Activated naive CD4-positive, alpha-beta T cell treated with anti-CD3 and anti-CD28 coated beads, Interleukin-2, amount 50 U/mL, for 72 hours (primary cell): ENCODE data around the gene IGFBP7. TPM values are rescaled to one million over a fixed set of nuclear protein-coding genes. Genes with fewer than 3 reads are reported as not detected.

Experiments
- ATAC-seq, 2 donors: fragments of 150-1000 bp; cut with Tn5 transposase; 2 replicates each; pipeline ENCODE4 v1.10.0; 2021; ENCODE audit warnings: mild to moderate bottlenecking in 2 of 2, moderate library complexity in 2 of 2
- DNase-seq, 2 donors: peaks; one replicate each; pipeline ENCODE4 v3.0.0; 2021 to 2022; ENCODE audit warnings: low spot score in 2 of 2
- H3K27ac Mint-ChIP-seq, 2 donors: one replicate each; pipeline ENCODE4 v1.8.0; 2022; ENCODE audit warnings: mild to moderate bottlenecking in 2 of 2, mixed read lengths in 2 of 2
- H3K36me3 Mint-ChIP-seq, 2 donors: one replicate each; pipeline ENCODE4 v1.8.0; 2022; ENCODE audit warnings: mixed read lengths in 2 of 2
- H3K9me3 Mint-ChIP-seq, 2 donors: one replicate each; pipeline ENCODE4 v1.8.0; 2022; ENCODE audit warnings: mixed read lengths in 2 of 2
- total RNA-seq, 2 donors: library from RNA; stranded (reverse); gene quantifications; one replicate each; pipeline ENCODE4 v1.2.3, GENCODE V29; 2022

IGFBP7 gene
- total RNA-seq, 2 donors from 2014 or later: 0.32 TPM; not detected in 1

- DNase-seq (no peak), ATAC-seq (no peak)
- Mint-ChIP-seq H3K9me3 (no peaks in the 10 kb centered on the region), H3K27ac (no peak overlapping the region), H3K36me3 (peaks cover 7 to 8% of the 10 kb centered on the region in 2 donors)
Measured at GRCh38 chr4:57106181-57106580, 4.0 kb downstream of the IGFBP7 start.

- ATAC-seq (no peak), DNase-seq (no peak)
- Mint-ChIP-seq H3K36me3 (no peaks in the 10 kb centered on the region), H3K27ac (no peak overlapping the region), H3K9me3 (no peaks in the 10 kb centered on the region)
Measured at GRCh38 chr4:57104706-57105560, 5.3 kb downstream of the IGFBP7 start.

GRCh38 chr4:57103051-57103450 is 7.1 kb downstream of the IGFBP7 start:
- Mint-ChIP-seq H3K27ac (no peak overlapping the region), H3K9me3 (no peaks in the 10 kb centered on the region), H3K36me3 (no peaks in the 10 kb centered on the region)
- ATAC-seq (no peak), DNase-seq (no peak)

- Mint-ChIP-seq H3K36me3 (no peaks in the 10 kb centered on the region), H3K27ac (no peak overlapping the region), H3K9me3 (no peaks in the 10 kb centered on the region)
- no peak for ATAC-seq
- DNase-seq: no peak
Measured at GRCh38 chr4:57102050-57102624, 8.0 kb downstream of the IGFBP7 start.

GRCh38 chr4:57100979-57101651 is 9.1 kb downstream of the IGFBP7 start:
- DNase-seq: no peak
- no peaks in the 10 kb centered on the region for H3K9me3 Mint-ChIP-seq
- H3K36me3 Mint-ChIP-seq: no peaks in the 10 kb centered on the region
- no peak overlapping the region for H3K27ac Mint-ChIP-seq
- ATAC-seq: no peak

- Mint-ChIP-seq H3K9me3 (no peaks in the 10 kb centered on the region), H3K36me3 (no peaks in the 10 kb centered on the region), H3K27ac (no peak overlapping the region)
- no peak for ATAC-seq
- no peak for DNase-seq
Measured at GRCh38 chr4:57099363-57099762, 10.8 kb downstream of the IGFBP7 start.

GRCh38 chr4:57098941-57099340 is 11.2 kb downstream of the IGFBP7 start:
- no peaks in the 10 kb centered on the region for H3K36me3 Mint-ChIP-seq
- no peak overlapping the region for H3K27ac Mint-ChIP-seq
- DNase-seq: no peak
- no peak for ATAC-seq
- H3K9me3 Mint-ChIP-seq: no peaks in the 10 kb centered on the region

GRCh38 chr4:57098415-57098814 is 11.8 kb downstream of the IGFBP7 start:
- Mint-ChIP-seq H3K36me3 (no peaks in the 10 kb centered on the region), H3K27ac (no peak overlapping the region), H3K9me3 (no peaks in the 10 kb centered on the region)
- ATAC-seq (no peak), DNase-seq (no peak)

- no peak for DNase-seq
- no peak for ATAC-seq
- H3K9me3 Mint-ChIP-seq: no peaks in the 10 kb centered on the region
- H3K27ac Mint-ChIP-seq: no peak overlapping the region
- no peaks in the 10 kb centered on the region for H3K36me3 Mint-ChIP-seq
Measured at GRCh38 chr4:57097711-57098110, 12.5 kb downstream of the IGFBP7 start.

- ATAC-seq (no peak), DNase-seq (no peak)
- Mint-ChIP-seq H3K36me3 (no peaks in the 10 kb centered on the region), H3K27ac (no peak overlapping the region), H3K9me3 (no peaks in the 10 kb centered on the region)
Measured at GRCh38 chr4:57095956-57096355, 14.2 kb downstream of the IGFBP7 start.

- no peaks in the 10 kb centered on the region for H3K36me3 Mint-ChIP-seq
- no peak for DNase-seq
- ATAC-seq: no peak
- no peaks in the 10 kb centered on the region for H3K9me3 Mint-ChIP-seq
- H3K27ac Mint-ChIP-seq: no peak overlapping the region
Measured at GRCh38 chr4:57095245-57095644, 14.9 kb downstream of the IGFBP7 start.

- Mint-ChIP-seq H3K36me3 (no peaks in the 10 kb centered on the region), H3K9me3 (no peaks in the 10 kb centered on the region), H3K27ac (no peak overlapping the region)
- ATAC-seq: no peak
- no peak for DNase-seq
Measured at GRCh38 chr4:57094832-57095223, 15.4 kb downstream of the IGFBP7 start.

GRCh38 chr4:57093845-57094831 is 16.0 kb downstream of the IGFBP7 start:
- no peak for ATAC-seq
- Mint-ChIP-seq H3K36me3 (no peaks in the 10 kb centered on the region), H3K9me3 (no peaks in the 10 kb centered on the region), H3K27ac (no peak overlapping the region)
- no peak for DNase-seq

- DNase-seq (no peak), ATAC-seq (no peak)
- H3K27ac Mint-ChIP-seq: no peak overlapping the region
- no peaks in the 10 kb centered on the region for H3K9me3 Mint-ChIP-seq
- H3K36me3 Mint-ChIP-seq: no peaks in the 10 kb centered on the region
Measured at GRCh38 chr4:57091657-57092162, 18.5 kb downstream of the IGFBP7 start.

- H3K36me3 Mint-ChIP-seq: no peaks in the 10 kb centered on the region
- ATAC-seq: no peak
Measured at GRCh38 chr4:57090079-57090478, 20.1 kb downstream of the IGFBP7 start.

GRCh38 chr4:57089549-57089948 is 20.6 kb downstream of the IGFBP7 start:
- no peak overlapping the region for H3K27ac Mint-ChIP-seq
- no peak for ATAC-seq
- no peaks in the 10 kb centered on the region for H3K9me3 Mint-ChIP-seq
- no peak for DNase-seq
- H3K36me3 Mint-ChIP-seq: no peaks in the 10 kb centered on the region

More at GRCh38 chr4:57090079-57090478, 20.1 kb downstream of the IGFBP7 start:
- Mint-ChIP-seq H3K9me3 (no peaks in the 10 kb centered on the region), H3K27ac (no peak overlapping the region)
- DNase-seq: no peak
